Activated CD4-positive, CD25-positive, alpha-beta regulatory T cell treated with anti-CD3 and anti-CD28 coated beads, Interleukin-2, amount 50 U/mL, for 72 hours (primary cell): ENCODE data around the gene RAMP3.

Experiments used
- DNase-seq: peaks from one replicate; pipeline ENCODE4 v3.0.0; 2021

Gene RAMP3

DNA sequence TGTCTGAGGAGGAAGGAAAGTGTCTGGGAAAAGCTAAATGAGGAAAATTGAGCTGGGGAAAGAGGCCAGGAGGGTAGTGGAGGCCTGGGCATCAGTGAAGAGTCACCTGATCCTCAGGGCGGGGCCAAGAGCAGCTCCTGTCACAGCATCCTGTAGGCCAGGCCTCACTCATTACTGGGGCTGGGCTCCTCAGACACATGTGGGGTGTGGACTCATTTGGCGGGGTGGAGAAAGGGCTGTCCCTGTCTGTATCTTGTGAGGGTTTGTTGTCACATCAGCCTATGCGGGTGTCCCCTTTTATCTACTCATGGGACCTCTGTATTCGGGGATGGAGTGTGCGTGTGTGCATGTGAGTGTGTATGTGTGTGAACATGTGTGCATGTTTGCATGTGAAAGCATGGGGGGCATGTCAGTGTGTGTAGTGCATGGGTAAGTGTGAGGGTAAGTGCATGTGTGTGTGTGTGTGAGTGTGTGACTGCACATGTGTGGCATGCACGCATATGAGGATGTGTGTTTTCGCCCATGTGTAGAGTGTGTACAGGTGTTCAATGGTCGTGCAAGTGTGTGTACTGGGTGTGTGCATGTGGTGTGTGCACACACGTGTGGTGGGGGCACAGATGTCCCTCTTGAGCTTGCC, 67.8 kb downstream of the RAMP3 start:
- no peak for DNase-seq

DNA sequence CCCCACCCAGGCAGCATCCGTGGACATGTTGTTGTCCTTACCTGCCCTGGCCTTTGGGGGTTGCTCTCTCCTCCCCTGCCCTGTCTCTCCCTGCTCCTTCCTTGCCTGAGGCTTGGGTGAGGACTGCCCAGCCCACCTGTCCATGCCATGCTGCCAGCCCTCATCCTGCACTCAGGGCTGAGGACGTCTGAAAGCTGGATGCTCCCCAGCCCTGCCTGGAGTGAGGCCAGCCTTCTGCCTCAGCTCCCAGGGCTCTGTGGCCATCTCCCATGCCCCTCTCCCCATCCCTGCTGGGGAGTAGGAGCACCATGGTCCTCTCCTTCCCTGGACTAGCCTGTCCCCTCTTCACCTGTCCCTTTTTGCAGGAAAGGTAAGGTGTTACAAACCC, 68.4 kb downstream of the RAMP3 start:
- DNase-seq = no peak

DNA sequence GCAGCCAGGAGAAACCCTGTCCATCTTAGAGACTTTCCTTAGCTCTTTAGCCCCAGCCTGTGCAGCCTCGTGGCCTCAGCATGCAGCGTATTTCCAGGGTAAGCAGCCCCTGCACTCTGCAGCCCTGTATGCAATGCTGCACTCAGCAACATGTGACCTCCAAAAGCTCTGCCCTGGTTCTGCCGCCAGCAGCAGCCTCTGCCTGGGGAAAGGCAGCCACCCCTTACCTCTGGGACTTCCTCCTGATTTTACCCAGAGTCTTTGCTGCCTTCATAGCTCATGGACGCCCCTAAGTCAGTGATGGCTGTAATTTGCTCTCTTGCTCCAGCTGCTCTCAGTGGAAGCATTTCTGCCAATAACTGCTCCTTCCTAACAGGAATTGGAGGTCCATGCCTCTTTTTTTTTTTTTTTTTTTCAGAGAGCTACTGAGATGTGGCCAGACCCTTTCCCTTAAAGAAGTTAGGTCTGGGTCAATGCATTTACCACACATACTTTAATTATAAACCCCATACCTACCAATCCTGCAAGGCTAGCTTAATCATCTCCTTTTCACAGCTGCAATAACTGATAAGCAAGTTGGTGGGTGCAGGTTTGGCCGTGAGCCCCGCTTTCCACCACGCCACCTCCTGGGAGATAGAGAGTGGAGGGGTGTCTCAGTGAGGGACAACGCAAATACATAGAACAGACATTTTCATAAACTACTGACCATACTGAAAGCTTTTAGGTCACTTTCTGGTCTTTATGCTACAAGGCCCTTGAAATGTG, 71.7 kb downstream of the RAMP3 start:
- no peak for DNase-seq

DNA sequence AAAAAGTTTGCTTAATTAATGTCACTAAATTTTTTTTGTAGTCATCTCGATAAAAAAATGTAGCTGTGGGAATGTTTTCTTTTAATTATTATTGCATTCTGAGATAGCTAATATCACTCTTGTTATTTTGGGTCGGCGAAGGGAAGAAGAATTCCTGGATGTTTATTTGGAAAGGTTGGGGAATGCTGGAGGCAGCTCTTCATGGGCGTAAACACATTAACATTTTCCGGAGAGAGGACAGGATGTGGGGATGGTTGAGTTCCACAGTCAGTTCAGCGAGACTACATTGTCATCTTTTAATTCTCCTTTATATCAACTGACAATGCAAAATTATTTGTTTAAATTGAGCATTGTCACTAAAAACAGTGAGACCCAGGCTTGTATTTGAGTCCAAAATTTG, 72.5 kb downstream of the RAMP3 start:
- no peak for DNase-seq

DNA sequence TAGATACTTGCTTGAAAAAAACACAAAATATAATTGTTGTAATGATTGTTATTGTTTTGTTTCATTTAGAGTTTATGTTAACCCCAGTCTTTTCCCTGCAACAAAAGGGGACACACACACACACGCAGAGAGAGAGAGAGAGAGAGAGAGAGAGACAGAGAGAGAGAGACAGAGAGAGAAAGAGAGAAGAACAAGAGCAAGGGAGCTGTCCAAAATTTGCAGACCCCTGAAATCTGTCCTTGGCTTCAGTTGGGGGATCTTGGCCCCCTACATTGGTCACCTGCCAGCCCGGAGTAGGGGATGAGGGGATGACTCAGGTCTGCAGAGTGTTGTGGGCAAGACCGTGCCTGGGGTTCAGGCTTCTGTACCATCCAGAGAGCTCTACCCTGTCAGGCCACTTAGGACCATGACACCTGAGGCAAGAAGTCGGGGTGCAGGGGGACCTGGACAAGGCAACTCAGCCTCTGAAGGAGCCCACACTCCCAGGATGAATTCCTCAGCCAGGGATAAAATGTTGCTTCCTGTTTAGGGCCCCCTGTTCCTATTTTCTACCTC, 73.1 kb downstream of the RAMP3 start:
- DNase-seq = no peak

DNA sequence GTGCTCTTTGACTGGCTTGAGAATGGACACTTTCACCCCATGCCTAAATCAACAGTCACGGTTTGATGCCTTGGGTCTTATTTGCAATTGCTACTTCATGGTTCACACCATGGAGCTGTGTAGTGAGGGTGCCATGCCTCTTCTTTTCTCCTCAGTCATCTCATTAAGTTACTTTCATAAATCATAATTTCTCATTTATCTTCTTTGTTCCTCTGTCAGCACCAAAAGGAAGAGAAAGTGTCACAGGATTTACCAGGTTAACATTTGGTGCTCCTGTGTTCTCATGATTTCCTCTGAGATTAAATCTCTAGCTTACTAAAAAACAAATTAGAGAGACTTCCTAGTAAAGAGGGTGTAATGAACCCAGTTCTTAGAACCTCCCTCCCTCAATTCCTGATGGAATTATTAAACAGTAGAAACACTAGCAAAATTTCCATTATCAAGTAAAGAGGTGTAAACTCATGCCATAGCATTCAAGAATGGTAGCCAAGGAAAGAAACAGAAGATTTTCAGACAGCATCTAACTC, 75.7 kb downstream of the RAMP3 start:
- DNase-seq = no peak
